NCI-H2227 treated with DMSO at 0.1 percent for 48 hours (cell line): Measurements from ENCODE around the gene PON2.
"Not testable (repeated sequence)": the region's sequence is repeated elsewhere in the genome, so short reads cannot be mapped to it uniquely, and the experiment has no call there.

Source experiments
- DNase-seq: peaks from one replicate; lab custom pipeline; 2025; lab: John Stamatoyannopoulos, UW

The PON2 gene

DNA sequence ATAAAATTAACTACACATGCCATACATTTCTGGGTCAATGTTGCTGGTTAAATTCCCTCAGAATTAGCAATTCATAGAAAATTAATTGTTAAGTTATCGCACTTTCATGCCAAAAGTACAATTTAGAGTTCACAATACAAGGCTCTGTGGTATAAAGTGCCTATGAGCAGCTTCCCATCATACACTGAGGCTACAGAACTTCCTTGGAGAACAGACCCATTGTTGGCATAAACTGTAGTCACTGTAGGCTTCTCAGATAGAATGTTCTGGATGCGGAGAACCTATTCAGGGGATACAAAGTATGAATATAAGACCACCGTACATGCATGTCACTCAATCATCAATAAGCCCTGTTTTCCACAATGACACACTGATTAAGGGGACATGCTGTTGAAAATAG is 29.6 kb downstream of the PON2 start:
- DNase-seq = no peak

DNA sequence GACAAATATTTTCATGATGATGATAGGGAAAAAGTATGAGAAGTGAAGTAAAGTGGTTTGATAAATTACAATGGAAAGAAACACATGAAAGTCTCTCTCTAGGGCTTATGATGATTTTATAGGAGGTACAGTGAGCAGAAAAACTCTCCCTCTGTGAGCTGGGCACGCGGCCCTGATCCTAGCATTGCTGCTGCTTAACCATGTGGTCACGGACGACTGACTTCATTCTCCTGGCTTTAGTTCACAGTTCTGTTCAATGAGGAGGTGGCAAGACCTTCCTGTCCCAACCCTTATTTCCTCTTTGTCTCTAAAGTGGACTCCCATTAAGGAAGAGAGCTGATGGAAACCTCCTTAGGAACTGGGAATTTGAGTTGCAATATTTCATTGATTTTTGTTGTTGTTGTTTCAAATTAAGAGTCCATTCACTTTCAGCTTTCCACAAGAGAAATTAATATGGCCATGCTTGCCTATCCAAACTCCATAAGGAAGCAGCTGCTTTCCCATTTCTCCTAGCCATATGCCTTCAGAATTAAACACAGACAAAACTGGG is 30.4 kb downstream of the PON2 start:
- DNase-seq = no peak

DNA sequence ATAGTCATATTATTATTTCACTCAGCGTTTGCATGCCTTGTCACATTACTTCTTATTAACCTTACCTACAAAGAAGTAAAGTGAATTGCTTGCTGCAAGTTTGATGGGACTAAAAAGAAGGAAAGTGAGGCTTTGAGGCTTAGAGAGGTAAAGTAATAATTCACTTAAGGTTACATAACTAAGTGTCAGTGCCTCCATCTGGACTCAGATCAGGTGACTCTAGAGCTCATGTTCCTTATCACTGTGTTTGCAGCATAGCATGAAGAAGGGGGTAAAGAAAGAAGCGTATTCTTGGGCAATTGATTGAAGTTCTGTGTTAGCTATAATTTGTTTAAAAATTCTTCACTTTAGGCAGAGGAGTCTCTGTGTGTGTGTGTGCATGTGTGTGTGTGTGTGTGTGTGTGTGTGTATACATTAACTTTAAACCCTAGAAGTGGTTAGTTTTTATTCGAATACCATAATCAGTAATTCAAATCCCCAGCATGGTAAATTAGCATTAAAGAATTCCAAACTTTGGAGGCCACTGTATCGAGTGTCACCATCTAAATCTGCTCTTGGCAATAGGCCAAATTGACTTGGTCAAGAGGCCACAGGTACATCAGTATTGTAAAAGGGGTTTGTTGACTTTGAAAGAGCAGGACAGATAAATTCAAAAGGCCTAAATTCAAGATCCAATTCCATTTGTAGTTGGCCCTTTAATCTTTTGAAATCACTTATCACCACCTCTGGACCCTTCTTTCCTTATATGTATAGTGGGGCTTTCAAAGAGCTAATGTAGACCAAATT is 36.5 kb downstream of the PON2 start:
- DNase-seq = no peak

DNA sequence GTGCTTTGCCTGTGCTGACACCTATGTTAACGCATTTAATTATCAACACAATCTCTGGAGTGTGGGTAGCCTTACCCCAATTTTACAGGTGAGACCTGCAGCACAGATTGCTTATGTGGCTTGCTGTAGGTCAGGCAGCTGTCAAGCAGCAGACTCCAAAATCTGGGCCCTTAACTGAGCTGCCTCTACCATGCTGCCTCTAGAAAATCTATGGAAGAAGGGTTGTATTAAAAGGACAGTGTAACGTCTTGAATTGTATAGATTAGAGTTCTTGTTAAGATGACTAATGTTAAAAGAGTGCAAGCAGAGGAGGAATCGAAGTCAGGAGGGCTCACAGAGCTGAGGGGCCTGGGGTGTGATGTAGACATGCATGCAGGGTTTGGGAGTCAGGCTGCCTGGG is 37.4 kb downstream of the PON2 start:
- no peak for DNase-seq

DNA sequence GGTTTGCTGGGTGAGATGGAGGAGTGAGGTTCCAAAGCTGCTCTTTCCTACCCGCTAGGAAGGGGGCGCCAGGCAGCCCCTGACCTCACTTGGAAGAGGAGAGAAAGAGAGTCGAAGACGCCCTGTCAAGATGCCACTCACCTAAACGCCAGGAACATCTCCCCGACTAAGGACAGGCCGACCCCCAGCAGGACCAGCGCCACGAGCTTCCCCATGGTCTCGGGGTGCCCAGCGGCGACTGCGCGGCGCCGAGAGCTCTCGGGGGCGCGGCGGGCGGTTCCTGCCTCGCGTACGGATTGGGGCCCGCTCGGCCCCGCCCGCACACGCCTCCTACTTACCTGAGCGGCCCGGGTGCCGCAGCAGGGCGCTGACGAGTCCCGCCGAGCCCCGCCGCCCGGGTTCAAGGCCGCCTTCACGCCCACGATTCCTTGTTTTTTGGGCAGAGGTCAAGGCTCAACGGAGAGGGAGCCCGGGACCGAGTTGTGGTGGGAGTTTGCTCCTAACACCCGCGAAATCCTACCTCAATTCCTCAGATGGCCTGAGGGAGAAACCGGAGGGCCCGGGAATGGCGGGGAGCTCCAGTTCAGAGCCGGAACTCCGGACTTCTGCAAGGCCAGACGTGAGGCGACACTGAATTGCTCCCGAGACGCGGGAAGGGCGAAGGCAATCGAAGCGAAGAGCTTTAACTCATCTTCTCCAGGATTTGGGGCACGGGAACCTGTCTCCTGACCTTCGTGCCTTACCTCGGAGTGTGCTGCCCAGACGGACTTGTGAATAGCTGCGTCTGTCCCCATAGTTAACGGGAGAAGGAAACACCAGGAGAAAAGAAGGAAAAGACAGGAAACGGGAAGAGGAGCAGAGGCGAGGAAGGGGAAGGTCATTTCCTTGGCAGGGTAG is 38.4 kb downstream of the PON2 start, which contains the start of gene PON3:
TSS of gene PON3 (minus strand) at position 240 of the 897 bp plus-strand sequence. CDS start at position 215, 25 bp downstream.
- DNase-seq = peak; percentile 77

DNA sequence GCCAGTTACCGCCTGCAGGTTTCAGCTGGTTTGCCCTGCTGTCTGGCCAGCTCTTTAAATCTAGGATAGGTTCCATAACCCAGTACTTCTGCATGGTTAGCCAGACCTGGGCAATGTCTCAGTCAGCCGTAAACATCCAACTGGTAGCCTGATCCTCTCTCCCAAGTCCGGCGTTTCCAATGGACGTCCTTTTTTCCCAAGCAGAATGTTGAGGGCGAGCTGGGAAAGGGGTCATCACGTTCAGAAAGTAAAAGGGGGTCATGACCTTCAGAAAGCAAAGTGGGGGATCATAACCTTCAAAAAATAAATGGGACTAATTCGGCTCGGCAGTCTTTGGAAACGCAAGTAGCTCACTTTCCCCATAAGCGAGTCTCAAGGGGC is 39.1 kb downstream of the PON2 start:
- DNase-seq = peak; percentile 68

DNA sequence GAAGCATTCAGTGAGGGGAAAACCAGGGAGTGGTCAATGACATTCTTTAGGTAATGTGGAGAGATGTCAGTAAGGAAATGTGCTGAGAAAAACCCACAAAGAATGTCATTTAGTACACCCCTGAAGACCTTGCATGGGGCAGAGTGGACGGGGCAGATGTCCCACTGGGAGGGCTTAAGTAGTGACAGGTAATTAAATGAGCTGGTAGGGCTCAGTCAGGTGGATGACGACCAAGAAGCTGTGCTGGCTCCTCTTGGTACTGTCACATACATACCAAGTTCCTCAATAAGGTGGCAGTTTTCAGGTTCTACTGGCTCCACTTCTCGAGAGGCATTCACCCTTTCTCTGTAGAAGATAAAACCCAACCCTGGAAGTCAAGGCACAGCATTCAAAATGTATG is 40.5 kb downstream of the PON2 start:
- no peak for DNase-seq

DNA sequence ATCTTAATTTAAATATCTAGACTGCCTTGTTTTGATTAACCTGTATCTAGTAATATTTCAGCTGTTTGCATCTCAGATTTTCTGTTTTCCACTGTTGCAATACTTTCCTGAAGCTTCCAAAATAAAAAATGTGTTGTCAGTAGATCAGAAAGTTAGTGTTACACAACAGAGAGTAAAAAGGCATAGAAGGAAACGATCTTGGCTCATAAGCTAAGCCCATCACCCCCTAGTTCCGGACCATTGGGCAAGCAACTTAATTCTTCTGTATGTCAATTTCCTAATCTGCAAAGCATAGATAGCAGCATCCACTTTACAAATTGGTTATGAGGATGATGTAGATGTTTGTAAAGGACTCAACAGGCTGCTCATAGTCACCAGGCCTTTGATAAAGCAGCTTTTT is 43.1 kb downstream of the PON2 start:
- no peak for DNase-seq

DNA sequence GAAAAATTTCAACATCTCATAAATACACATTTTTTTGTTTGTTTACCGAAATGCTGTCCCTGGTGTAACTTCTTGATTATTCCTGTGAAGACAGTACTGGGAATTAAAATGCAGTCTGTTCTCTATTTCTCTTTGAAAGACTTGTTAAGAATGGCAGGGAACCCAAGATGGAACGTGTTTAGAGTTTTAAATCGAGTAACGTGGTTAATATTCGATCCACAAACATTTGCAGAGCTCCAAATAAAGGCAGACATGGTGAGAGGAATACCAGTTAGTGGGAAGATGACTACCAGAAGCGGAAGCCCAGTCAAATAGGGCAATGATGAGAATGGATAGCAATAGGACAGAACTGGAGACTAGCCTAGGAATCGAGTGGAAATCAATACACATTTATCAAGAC is 45.3 kb downstream of the PON2 start:
- no peak for DNase-seq

DNA sequence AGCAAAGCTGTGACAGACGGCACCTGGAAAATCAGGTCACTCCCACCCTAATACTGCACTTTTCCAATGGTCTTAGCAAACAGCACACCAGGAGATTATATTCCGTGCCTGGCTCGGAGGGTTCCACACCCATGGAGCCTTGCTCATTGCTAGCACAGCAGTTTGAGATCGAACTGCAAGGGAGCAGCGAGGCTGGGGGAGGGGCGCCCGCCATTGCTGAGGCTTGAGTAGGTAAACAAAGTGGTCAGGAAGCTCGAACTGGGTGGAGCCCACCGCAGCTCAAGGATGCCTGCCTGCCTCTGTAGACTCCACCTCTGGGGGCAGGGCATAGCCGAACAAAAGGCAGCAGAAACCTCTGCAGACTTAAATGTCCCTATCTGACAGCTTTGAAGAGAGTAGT is 55.4 kb downstream of the PON2 start:
- DNase-seq = not testable (repeated sequence)

DNA sequence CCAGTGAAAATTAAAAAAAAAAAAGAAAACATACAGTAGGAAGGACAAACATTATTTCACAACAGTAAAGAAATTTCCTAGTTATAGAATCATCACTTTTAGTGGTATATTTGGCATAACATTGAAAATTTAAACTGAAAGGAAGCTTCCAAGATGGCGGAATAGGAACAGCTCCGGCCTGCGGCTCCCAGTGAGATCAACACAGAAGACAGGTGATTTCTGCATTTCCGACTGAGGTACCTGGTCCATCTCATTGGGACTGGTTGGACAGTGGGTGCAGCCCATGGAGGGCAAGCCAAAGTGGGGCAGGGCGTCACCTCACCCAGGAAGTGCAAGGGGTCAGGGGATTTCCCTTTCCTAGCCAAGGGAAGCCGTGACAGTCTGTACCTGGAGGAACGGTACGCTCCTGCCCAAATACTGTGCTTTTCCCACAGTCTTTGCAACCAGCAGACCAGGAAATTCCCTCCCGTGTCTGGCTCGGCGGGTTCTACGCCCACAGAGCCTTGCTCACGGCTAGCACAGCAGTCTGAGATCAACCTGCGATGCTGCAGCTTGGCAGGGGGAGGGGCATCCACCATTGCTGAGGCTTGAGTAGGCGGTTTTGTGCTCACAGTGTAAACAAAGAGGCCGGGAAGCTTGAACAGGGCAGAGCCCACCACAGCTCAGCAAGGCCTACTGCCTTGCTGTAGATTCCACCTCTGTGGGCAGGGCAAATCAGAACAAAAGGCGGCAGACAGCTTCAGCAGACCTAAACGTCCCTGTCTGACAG is 58.0 kb downstream of the PON2 start:
- DNase-seq = no peak

DNA sequence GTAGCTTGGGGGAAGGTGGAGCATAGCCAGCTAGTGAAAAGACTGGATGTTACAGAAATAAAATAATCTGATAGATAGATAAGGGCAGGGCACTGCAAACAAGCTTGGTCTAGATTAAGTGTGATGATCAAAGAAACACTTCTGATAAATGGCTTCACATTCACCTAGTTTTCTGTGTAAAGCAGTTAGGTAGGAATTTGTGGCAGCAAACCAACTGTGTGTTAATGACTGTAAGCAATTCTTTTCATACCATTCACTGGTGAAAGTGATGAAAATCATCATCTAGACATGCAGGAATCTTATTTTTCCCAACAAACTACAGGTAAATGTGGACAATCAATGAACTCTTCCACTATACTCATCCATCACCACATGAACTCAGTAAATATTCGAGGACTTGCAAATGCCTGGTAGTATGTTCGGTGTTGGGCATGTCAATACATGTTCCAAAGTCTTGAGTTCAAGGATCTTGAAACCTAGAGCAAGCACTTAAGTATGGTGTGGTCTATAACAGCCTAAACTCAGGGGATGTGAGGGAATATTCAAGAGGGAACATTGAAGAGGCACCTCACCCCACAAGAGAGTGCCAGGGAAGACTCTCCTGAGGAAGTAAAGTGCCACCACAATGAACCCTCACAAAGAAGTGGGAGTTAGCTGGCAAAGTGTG is 59.1 kb downstream of the PON2 start:
- no peak for DNase-seq

DNA sequence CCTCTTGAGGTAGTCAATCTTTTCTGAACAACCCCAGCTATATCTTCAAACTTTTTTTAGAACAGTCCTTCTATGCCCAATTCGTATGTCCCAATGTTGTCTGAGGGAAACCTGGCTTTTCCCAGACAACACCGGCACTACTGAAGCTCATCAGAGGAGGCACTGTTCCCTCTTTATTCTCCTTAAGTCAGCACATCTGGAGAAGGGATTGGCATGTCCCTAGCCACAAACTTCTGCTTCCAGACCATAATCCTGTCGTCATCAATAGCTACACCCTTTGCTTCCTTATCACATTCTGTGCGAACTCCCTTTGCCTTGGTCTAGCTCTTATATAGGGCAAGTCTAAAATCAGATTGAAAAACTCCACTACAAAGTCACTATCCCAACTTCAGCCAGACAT is 61.5 kb downstream of the PON2 start:
- no peak for DNase-seq

DNA sequence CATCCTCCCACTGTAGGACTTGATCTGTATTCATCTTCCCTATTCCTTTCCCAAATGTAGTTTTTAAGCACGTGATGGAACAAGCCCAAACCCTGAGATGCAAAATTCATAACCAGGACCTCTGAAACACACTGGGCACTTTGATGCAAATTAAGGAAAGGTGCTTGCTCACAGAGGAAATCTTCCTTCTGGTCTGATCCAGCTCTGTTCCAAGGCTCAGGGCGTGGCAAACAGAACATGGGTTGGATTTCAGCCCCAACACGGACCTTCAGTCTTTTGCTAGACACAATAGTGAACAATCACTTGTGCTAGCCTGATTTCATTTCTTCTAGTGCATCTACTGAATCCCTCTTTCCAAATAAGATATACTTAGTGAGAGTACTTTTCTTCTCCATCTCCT is 66.6 kb downstream of the PON2 start:
- DNase-seq = no peak

DNA sequence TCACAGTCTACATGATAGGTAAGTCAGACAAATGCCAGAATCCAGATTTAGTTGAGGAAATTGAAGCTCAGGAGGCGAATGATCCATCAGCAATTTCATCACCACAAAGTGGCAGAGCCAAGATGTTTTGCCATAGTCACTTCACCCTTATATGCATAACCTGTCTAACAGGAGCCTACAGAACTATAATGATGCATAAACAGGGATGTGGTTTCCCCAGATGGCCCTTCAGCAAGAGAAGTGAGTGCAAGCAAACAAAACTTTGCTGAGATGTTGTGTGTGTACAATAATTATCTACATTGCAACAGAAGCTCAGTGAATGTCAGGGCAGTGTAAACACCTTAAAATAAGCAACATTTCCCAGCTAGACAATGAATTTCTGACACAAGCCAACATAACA is 67.2 kb downstream of the PON2 start:
- DNase-seq = no peak

DNA sequence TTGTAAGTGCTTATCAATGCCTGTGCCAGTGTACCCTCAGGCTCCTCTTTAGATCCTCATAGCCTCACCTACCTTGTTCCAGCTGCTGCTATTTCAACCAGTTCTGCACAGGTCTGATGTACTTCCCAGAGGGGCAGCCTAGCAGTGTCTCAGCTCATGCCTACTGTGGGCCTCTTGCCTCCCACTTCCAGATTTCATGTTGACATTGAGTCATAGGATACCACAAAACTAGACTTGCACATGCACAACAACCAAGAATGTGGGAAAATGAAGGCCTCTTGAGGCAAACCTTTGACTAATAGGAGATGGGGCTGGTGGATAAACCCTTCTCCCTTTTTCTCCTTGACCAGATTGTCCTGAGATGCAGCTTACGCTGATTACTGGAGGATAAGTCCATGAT is 69.7 kb downstream of the PON2 start:
- no peak for DNase-seq

DNA sequence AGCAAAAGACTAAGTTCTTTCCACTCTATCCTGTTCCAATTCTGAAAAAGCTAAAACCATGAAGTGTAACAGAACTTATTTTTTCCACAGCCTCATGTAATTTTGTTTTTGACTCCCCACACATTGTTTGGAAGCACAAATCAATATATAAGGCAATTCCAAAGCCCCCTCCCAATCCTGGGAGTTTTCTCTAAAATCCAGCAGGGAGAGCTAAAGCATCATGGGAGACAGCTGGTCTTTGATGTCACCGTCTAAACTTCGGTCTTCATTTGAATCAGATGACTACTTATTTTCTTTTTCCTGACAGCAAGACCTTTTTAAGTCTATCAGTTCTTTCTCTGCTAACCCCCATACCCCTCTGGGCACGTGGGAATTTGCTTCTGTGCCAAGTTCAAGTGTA is 77.2 kb downstream of the PON2 start:
- DNase-seq = no peak
